IPS-11a (cell line): ENCODE data around the gene RASGRF1.
"Not testable (repeated sequence)": the region's sequence is repeated elsewhere in the genome, so short reads cannot be mapped to it uniquely, and the experiment has no call there.

ENCODE experiments used
- H3K4me3 ChIP-seq: one replicate; pipeline ENCODE4 v1.5.1; 2013; ENCODE audit warnings: low read depth, low read length, control low read depth

Gene RASGRF1

GRCh38 chr15:78933187-78933822, 157.3 kb downstream of the RASGRF1 start:
- H3K4me3 ChIP-seq: no peak overlapping the region

DNA sequence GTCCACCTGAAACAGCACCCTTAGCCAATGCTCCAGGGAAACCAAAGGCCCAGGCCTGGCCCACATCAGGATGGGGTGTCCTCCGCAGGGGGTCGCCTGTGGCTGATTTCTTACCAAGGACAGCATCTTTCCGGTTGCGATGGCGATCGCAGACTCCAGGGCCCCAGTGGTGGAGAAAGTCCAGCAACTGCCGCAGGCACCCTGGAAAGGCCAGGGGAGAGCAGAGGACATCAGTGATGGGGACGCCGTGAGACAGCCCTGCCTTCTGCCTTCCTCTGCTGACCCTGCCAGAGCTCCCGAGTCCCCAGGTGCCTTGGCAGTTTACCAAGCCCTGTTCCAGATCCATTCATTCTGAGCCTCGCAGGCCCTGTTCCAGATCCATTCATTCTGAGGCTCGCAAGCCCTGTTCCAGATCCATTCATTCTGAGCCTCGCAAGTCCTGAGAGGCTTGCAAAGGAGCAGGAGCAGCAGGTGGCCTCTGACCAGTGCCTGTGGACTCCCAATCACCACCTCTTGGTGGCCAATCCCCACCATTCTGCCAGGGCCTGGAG, 158.2 kb downstream of the RASGRF1 start:
- H3K4me3 ChIP-seq: no peak overlapping the region

DNA sequence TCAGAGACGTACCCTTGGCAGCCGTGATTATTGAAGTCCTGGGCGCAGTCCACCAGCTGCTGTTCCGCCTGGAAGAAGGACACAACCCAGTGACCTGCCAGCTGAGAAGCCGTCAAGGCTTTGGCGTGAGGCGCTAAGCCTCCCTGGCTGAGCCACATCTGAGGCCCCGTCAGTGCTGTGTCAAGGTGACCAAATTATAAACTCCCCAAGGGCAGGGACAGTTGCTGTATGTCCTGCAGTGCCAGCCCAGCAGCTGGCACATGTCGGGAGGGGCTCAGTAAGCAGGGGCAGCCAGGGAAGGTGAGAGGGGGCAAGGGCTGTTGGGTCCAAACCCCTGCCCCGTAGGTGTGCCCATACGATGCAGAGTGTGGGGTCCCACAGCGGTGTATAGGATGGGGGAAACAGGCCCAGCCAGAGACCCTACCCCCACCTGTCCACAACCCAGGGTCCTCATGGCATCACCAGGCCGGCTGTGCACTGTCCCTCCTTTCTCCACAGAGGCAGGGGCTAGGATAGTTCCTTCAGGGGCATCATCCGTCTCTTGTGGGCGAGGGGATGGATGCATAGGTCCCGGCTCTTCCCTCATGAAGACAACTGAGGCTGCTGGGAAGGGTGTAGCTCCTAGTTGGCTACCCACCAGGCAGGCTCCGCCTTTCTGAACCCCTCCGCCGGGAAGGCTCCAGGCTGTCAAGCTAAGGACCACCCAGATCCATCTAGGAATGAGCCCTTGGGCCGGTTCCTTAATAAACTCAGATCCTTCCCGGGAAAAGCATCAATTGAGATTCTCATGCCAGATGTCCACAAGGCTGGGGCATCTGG, 158.9 kb downstream of the RASGRF1 start:
- H3K4me3 ChIP-seq: no peak overlapping the region

DNA sequence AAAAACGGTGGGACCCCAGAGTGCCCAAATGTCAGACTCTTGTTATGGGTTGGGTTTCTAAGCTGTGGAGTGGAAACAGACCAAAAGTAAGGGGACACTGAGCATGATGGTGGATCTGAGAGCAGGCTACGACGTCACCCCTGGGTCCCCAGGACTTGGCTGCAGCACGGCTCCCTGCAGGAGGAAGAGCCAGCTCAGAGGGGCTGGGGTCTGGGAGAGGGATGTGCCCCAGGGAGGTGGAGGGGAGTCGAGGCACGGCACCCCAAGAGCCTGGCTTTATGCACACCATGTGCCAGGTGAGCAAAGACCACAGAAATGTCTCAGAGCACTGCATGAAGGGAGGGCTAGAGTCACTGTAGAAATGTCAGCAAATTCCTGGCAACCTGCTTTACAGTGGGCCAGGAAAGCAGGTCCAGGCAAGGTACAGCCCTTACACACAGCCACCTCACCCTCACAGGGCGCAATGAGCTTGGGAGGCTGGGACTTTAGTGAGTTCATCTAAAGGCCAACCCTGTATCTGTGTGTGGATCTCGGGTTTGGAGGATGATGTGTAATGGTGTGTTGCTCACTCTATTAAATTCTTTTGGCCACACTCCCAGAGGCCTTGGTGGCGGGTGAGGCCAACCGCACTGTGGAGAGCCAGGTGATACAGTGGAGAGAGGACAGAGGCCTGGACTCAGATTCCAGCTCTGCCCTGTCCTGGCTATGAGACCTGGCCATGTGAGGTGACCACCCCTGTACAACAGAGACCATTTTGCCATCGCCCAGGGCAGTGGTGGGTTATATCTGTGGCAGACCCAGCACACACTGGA, 159.8 kb downstream of the RASGRF1 start:
- H3K4me3 ChIP-seq: no peak overlapping the region

DNA sequence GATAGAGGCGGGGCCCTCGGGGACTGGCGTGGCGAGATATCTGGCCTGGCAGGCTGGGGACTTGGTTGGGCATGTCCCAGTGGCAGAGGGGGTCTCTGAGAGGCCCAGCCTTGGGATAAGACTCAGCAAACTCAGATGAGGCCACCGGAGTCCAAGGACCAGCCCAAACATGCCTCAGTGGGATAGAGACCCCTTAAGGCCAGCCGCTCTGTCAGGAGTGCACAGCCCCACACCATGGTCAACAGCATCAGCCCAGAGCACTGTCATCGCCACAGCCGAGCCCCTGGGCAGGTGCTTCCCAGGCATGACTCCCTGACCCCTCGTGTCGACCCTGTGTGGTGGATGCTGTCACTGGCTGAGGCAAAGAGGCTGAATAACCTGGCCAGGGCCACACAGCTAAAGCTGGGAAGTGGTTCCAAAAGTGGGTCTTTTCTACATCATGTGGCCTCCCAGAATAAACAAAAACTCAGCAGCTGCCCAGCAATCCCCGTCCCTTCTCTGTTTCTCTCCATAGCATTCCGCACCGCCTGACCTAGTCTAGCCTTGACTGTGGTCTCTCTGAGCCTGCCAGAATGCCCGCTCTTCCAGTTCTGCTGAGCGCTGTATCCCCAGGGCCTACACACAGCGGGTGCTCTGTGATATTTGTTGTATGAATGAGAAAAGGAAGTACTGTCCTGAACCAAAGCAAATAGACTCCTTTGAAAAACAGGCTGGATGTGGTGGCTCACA, 160.9 kb downstream of the RASGRF1 start:
- no peak overlapping the region for H3K4me3 ChIP-seq

GRCh38 chr15:78928616-78929093, 161.9 kb downstream of the RASGRF1 start:
- H3K4me3 ChIP-seq: no peak overlapping the region

- H3K4me3 ChIP-seq: not testable (repeated sequence)
These were observed 162.4 kb downstream of the RASGRF1 start for GRCh38 chr15:78928176-78928575.

- H3K4me3 ChIP-seq: no peak overlapping the region
These were observed 163.3 kb downstream of the RASGRF1 start for GRCh38 chr15:78927077-78927790.

DNA sequence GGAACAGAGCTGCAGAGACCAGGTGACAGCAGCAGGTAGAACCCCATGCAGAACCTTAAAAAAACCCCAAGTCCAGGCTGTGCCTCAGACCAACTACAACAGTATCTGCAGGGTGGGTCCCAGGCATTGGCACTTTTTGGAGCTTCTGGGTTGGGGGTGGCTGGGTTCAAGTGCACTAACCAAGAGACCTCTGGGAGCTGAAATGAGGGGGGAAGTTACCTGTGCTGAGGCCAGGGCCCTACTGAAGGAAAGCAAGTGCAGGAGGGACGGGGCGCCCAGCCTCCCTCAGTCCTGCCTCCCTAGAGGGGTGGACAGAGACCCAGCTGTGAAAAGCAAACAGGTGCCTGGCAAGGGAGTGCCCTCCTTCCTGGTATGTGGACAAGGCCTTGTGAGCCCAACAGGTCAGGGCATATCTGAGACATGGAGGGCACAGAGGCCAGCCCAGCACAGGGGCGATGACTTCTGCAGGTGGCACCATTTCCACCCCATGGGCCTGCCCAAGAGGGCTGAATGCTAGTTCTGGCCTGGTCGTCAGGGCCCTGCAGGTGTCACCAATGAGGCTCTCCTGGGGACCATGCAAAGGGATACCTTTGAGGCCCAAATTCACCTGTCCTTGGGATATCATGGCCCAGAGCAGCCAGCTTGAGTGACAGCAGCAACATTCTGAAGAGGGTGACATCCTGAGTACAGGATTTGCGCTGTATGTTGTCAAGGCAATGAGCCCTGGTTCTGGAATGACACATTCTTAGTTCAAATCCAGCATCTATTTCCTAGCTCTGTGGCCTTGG, 164.4 kb downstream of the RASGRF1 start:
- H3K4me3 ChIP-seq: no peak overlapping the region

- no peak overlapping the region for H3K4me3 ChIP-seq
These were observed 165.4 kb downstream of the RASGRF1 start for GRCh38 chr15:78925076-78925624.

DNA sequence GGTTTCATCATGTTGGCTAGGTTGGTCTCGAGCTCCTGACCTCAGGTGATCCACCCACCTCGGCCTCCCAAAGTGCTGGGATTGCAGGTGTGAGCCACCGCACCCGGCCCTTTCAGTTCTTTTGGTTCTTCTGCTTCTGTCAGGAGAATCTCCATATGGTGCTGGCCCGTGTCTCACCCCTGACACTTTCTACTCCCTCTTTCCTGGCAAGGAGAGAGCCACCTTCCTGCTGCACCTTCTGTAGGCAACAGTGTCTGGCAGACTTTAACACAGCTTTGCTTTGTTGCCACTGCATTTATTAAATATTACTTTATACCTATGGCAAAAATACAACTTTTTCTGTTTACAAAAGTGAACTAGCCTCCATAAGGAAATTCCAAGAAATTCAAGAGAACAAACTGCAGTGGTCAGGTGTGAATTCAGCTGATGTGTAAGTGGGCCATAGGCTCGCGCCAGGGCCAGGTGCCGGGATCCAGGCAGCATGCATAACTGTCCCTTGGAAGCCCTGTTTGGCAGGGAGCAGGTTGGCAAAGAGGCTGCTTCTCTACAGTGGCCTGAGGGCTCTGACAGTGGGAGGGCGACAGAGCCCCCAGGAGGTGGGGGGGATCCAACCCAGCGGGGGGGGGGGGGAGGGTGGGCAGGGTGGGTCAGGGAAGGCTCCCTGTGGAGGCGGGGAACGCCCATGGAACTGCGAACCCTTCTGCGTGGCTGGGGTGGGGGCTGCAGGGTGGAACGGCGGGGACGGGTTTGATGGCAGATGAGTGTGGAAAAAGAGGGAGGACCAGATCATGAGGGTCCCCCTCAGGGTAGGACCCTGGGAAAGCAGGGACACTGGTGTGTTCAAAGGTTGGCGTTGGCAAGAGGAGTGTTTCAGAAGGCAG, 166.9 kb downstream of the RASGRF1 start:
- H3K4me3 ChIP-seq: no peak overlapping the region

DNA sequence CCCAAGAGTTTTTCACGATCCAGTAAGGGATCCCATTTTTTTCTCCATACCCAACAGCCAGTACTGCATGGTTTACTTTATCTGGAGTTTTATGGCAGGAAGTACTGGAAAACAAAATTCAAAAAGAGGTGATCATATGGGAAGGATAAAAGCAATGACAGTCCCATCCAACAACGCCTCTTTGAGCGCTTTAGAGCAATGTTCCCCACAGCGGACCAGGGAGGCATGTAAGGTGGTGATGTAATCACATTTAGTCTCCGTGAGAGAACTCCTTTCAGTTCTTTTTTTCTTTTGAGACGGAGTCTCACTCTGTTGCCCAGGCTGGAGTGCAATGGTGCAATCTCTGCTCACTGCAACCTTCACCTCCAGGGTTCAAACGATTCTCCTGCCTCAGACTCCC, 167.6 kb downstream of the RASGRF1 start:
- H3K4me3 ChIP-seq: no peak overlapping the region

DNA sequence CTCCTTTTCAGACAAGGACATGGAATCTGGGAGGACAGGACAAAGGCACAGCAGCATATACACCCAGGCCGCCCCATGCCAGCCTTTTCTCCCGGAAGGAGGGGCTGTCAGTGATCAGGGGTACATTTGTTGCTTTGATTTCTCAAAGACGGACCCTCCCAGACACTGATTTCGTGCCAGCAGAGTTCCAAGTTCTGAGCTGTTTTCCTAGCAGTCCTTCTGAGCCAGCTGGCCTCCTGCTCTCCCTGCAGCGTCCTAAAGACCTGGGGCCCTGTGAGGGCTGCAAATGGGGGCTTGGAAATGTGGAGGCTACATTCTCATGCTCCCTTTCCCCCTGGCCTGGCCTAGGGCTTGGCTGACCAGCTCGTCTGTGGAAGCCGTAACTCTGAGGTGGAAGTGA, 168.1 kb downstream of the RASGRF1 start:
- H3K4me3 ChIP-seq: no peak overlapping the region

DNA sequence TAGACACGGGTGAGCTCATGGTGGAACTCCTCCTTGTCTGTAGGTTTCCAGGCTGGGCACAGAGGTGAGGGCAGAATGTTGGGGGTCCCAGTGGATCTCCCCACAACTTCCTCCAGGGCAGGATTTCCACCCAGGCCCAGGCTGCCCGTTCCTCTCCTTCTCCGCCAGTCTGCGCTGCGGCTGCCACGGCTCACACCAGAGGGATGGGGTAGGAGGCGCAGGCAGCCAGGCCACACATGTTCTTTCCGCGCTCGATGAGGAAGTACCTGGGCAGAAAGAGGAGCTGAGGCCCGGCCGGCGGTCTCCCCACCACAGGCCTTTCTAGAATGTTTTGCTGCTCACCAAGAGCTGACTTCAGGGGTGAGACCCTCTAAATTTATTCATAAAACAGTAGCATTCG, 168.6 kb downstream of the RASGRF1 start:
- no peak overlapping the region for H3K4me3 ChIP-seq

GRCh38 chr15:78921517-78921916, 169.1 kb downstream of the RASGRF1 start:
- H3K4me3 ChIP-seq: no peak overlapping the region

DNA sequence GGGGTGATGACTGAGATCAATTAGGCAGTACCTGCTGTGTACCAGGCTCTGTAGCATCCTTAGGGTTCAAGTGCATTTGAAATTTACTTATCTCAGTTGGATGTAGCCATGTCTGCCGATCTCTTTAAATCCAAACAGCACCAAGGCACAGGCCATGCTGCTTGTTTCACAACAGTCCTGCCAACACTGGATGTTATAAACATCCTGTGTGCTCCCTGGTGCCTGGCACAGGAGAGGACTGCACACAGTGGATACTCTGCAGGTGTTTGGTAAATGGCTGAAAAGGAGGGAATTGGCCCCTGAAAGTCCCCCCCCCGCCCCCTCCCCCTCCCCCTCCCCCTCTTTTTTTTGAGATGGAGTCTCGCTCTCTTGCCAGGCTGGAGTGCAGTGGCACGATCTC, 172.7 kb downstream of the RASGRF1 start:
- no peak overlapping the region for H3K4me3 ChIP-seq

GRCh38 chr15:78916088-78916487, 174.5 kb downstream of the RASGRF1 start:
- H3K4me3 ChIP-seq: no peak overlapping the region
